ENCODE measurements around the gene SLC9A9.

SLC9A9 gene

DNA sequence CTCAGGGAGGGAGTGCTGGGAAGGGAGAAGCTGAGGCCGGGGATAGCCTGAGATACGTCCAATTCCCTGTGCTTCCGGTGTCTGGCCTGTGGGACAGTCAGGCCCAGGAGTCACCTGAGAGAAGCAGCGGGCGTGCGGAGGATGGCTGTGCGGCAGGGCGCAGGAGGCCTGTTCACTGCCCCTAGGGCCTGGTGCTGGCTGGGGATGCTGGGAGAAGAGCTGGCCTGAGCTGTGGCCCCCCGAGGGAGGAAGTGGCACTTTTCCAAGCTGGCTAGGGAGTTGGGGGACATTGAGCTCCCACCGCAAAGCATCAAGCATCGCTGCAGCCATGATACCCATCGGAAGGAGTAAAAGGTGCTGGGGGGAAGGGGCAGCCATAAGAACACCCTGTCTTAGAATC is 619.9 kb downstream of the SLC9A9 start:
- DNase-seq, result no peak

DNA sequence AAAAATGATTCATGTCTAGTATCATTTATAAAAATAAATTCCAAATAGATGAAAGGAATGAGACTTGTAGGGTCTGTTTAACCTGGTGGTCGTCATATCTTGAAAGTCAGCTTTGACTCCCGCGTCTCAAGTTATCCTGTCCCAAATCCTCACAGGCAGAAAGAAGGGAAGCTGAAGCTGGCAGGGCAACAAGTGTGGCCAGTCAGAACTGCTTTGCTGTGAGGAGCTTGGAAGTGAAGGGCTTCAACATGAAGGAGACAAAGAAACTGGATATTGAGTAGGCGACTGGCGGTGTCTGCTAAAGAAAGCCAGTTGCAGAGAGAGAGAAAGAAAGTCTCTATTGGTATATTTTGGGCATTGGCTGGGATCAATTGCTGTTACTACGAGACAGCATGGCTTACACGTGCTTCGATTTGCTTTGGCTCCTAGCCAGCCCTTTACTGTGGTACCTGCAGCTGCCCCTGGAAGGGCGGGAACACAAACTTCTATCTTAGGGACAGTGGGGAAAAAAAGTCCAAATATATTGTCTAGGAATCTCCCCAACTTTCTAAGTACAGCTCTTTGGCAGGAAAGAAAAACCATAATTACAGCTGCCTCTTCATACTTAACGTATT is 621.5 kb downstream of the SLC9A9 start:
- no peak for DNase-seq

DNA sequence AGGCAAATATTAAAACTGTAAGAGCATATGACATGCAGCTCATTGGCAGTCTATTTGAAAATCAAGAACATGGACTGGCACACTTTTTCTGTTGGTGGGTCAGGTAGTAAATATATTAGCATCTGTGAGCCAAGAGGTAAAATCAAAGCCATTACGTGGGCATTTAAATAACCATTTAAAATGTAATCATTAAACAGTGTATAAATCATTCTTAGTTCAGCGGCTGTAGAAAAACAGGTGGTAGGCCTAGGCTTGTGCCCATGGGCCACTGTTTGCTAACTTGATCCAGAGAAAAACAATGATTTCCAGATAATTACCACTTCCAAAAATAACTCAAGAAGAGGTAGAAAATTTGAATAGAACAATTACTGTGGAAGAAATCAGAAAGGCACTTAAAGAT is 623.6 kb downstream of the SLC9A9 start:
- DNase-seq, result no peak

DNA sequence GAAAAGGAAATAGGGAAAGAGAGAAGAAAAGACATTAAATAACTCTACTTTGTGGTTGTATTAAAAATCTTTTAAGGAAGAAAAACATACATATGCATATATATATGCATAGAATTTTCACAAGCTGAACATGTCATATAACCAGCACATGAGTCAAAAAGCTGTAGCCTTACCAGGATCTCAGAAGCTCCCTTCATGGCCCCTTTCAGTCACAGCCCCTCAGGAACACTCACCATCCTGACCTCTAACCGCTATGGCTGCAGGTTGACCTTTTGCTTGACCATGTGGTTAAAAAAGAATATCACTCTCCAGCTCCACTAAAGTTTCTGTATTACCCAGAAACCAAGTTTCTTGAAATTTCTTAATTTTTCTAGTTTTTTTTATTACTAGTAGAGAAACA is 625.3 kb downstream of the SLC9A9 start:
- DNase-seq, result no peak

DNA sequence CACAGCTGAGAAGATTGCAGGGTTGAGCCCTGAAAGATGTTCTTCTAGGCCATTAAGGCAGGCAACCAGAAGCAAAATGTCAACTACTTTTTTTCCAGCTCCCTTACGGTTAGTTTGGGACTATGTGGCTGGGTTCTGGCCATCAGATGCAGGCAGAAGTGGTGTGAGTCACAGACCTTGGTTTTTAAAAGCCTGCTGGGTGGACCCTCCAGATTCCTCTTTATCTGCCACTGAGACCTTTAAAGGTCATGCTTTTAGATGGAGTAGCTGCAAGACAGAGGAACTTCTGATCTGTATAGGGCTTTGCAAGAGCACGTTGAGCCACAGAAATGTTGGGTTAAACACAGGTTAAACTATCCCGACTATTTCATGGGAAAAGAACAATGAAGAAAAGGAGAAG is 625.8 kb downstream of the SLC9A9 start:
- DNase-seq, result no peak

DNA sequence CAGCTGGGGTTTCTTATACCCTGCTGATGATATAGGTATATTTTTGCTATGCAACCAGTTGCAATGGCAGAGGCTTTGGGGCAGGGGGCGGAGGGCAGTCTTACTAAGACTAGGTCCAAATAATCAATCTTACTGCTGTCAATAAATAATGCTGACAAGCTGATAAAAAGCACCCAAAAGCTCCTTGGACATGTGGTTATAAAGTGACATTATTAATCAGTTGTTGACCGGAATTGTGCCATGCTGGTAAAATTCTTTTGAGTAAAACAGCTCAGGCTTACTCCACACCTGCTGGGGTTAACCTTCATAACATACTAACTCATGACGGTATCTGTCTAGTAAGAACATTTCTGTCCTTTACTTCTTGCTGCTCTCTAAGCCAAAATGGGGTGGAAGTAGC is 626.8 kb downstream of the SLC9A9 start:
- no peak for DNase-seq

DNA sequence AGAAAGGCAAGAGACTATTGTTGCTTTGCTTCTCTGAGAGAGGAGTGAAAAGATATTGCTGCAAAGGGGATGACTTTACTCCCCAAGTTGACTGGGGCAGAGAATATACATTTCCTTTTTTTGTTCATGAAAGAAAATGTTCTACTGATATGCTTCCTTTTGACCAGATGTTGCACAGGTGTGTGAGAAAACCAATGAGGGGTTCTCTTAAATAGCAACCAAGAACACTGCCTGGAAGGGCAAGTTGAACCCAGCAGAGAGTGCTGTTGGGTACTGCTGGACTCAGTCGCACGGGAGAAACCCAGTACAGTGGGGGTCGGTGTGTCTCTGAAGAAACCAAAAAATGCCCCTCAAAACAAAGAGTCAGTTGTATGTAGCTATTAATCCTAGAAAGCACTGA is 627.5 kb downstream of the SLC9A9 start:
- DNase-seq, result no peak

DNA sequence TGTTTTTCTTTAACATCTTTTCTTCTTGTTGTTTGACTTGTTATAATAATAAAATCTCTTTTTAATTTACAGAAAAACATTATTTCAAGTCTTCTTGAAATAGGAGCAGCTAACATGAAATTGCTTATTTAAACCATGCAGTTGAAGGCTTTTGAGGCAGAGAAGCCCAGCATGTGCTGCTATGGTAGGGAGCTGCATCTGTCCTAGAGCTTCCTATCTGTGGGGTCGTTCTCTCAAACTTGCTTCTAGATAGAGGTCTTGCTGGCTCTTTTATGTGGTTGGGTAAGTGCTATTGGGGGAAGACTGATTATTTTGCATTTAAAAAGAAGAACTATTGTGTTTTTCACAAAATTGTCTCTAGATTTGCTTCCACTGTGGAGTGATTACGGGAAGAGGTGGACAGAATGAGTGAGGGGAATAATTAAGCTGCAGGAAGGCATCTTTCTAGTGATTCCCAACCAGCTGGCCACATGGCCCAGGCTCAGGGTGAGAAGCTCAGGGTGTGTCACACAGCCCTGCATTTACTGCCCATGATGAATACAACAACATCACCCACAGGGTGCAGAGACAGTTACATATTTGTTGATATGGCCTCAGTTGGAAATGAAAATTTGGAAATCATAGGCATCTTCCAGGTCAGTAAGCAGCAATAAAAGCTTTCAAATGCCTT is 630.0 kb downstream of the SLC9A9 start:
- no peak for DNase-seq

DNA sequence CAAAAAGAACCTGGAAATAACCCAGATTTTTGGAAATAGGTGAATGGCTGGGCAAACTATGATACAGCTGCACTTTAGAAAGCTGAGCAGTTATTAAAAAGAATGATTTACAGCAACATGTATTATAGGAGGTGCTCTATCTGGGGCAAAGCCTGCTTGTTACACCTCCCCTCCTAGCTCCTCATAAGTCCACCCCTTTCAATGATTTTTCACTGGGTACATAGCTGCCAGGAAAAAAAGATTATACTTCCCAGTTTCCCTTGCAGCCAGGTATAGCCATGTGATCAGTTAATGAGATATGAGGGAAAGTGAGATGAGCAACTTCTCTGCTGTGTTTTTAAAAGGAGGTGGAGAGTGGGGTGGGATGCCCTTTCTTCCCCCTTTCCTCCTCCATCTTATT is 631.0 kb downstream of the SLC9A9 start:
- DNase-seq, result no peak

DNA sequence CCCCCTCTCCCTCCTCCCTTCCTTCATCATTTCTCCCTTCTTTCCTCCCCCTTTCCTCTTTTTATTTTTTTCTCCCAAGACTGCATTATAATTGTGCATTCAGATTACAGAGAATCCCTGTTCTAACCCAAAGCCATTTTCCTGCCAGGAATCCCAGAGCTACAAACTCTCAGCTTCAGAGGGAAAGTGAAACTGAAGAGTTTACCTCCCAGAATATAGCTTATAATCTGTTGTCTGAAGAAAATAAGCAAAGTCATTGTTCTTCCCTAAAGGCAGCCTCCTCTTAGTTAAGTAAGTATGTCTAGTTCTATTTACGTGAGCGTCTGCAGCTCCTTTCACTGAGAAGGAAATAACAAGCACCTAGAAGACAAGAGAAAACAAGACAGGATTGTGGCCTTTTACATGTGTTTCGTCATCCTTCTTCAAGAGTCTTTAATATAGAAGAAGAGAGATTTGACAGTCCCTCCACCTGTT is 631.5 kb downstream of the SLC9A9 start:
- no peak for DNase-seq

Measured in NCI-H1092 (cell line).